ENCODE measurements around the gene ASXL3. TPM values are rescaled to one million over a fixed set of nuclear protein-coding genes. Genes with fewer than 3 reads are reported as not detected.

Gene ASXL3
- total RNA-seq, 1 experiment from 2014 or later: not detected

- Histone ChIP-seq H2AFZ (no peak overlapping the region), H3F3A (ENCODE audit: insufficient read depth, low read depth) (no peaks in the 10 kb centered on the region), H3K9me2 (ENCODE audit: insufficient read depth) (no peaks in the 10 kb centered on the region), H3K9me3 (ENCODE audit: insufficient read depth, low read depth) (no peaks in the 10 kb centered on the region), H4K20me1 (ENCODE audit: insufficient read depth) (no peaks in the 10 kb centered on the region), H3K4me3 (no peak overlapping the region), H3K4me2 (no peak overlapping the region), H3K36me3 (ENCODE audit: low read depth) (no peaks in the 10 kb centered on the region), H3K27ac (no peak overlapping the region), H3K79me2 (ENCODE audit: low read depth) (no peaks in the 10 kb centered on the region), H3K27me3 (ENCODE audit: insufficient read depth, low read depth) (no peaks in the 10 kb centered on the region), H3K4me1 (replicated peaks; ENCODE audit: insufficient read depth) (no peaks in the 10 kb centered on the region)
- BruUV-seq (replicated peaks): no TSS peak
- no peak for TF ChIP-seq EZH2 (IDR thresholded peaks at IDR 0.05; ENCODE audit: low read depth)
- no peak for TF ChIP-seq CTCF (conservative IDR thresholded peaks at IDR 0.05)
- POLR2A ChIA-PET (ENCODE audit: unreplicated experiment): no interaction called here
- no peak for DNase-seq
- intact Hi-C loops (cut with micrococcal nuclease; ENCODE audit: unreplicated experiment): no loop called here
- CTCF ChIA-PET: no interaction called here
These were observed 124.6 kb downstream of the ASXL3 start for GRCh38 chr18:33702625-33703024.

- ChIA-PET POLR2A (ENCODE audit: unreplicated experiment) (no interaction called here), CTCF (no interaction called here)
- TF ChIP-seq CTCF (conservative IDR thresholded peaks at IDR 0.05): no peak
- TF ChIP-seq EZH2 (IDR thresholded peaks at IDR 0.05; ENCODE audit: low read depth): no peak
- no peak overlapping the region for H3K4me3 ChIP-seq
- H3F3A ChIP-seq (ENCODE audit: insufficient read depth, low read depth): no peaks in the 10 kb centered on the region
- H3K4me2 ChIP-seq: no peak overlapping the region
- no peaks in the 10 kb centered on the region for H4K20me1 ChIP-seq (ENCODE audit: insufficient read depth)
- no peak overlapping the region for H3K27ac ChIP-seq
- H3K27me3 ChIP-seq (ENCODE audit: insufficient read depth, low read depth): no peaks in the 10 kb centered on the region
- H2AFZ ChIP-seq: no peak overlapping the region
- no peaks in the 10 kb centered on the region for H3K4me1 ChIP-seq (replicated peaks; ENCODE audit: insufficient read depth)
- no peaks in the 10 kb centered on the region for H3K36me3 ChIP-seq (ENCODE audit: low read depth)
- no peaks in the 10 kb centered on the region for H3K9me3 ChIP-seq (ENCODE audit: insufficient read depth, low read depth)
- no peak for DNase-seq
- no peaks in the 10 kb centered on the region for H3K79me2 ChIP-seq (ENCODE audit: low read depth)
- no TSS peak for BruUV-seq (replicated peaks)
- intact Hi-C loops (cut with micrococcal nuclease; ENCODE audit: unreplicated experiment): no loop called here
- H3K9me2 ChIP-seq (ENCODE audit: insufficient read depth): no peaks in the 10 kb centered on the region
These were observed 128.4 kb downstream of the ASXL3 start for GRCh38 chr18:33706391-33706790.

GRCh38 chr18:33708876-33709275 lies 130.9 kb downstream of the ASXL3 start:
- CTCF ChIA-PET: no interaction called here

More at GRCh38 chr18:33708876-33709275, 130.9 kb downstream of the ASXL3 start:
- intact Hi-C loops (cut with micrococcal nuclease; ENCODE audit: unreplicated experiment): no loop called here
- H3K4me1 ChIP-seq (replicated peaks; ENCODE audit: insufficient read depth): no peaks in the 10 kb centered on the region
- no peak overlapping the region for H2AFZ ChIP-seq
- TF ChIP-seq EZH2 (IDR thresholded peaks at IDR 0.05; ENCODE audit: low read depth): no peak
- TF ChIP-seq CTCF (conservative IDR thresholded peaks at IDR 0.05): no peak
- H3K36me3 ChIP-seq (ENCODE audit: low read depth): no peaks in the 10 kb centered on the region
- no peaks in the 10 kb centered on the region for H3K79me2 ChIP-seq (ENCODE audit: low read depth)
- H3K9me3 ChIP-seq (ENCODE audit: insufficient read depth, low read depth): no peaks in the 10 kb centered on the region
- no peak overlapping the region for H3K4me2 ChIP-seq
- H3K4me3 ChIP-seq: no peak overlapping the region
- no peaks in the 10 kb centered on the region for H3F3A ChIP-seq (ENCODE audit: insufficient read depth, low read depth)
- no peak for DNase-seq
- POLR2A ChIA-PET (ENCODE audit: unreplicated experiment): no interaction called here
- no peaks in the 10 kb centered on the region for H3K27me3 ChIP-seq (ENCODE audit: insufficient read depth, low read depth)
- no peaks in the 10 kb centered on the region for H4K20me1 ChIP-seq (ENCODE audit: insufficient read depth)
- BruUV-seq (replicated peaks): no TSS peak
- no peak overlapping the region for H3K27ac ChIP-seq
- H3K9me2 ChIP-seq (ENCODE audit: insufficient read depth): no peaks in the 10 kb centered on the region
